ENCODE measurements around the gene CHAF1A.

The CHAF1A gene

DNA sequence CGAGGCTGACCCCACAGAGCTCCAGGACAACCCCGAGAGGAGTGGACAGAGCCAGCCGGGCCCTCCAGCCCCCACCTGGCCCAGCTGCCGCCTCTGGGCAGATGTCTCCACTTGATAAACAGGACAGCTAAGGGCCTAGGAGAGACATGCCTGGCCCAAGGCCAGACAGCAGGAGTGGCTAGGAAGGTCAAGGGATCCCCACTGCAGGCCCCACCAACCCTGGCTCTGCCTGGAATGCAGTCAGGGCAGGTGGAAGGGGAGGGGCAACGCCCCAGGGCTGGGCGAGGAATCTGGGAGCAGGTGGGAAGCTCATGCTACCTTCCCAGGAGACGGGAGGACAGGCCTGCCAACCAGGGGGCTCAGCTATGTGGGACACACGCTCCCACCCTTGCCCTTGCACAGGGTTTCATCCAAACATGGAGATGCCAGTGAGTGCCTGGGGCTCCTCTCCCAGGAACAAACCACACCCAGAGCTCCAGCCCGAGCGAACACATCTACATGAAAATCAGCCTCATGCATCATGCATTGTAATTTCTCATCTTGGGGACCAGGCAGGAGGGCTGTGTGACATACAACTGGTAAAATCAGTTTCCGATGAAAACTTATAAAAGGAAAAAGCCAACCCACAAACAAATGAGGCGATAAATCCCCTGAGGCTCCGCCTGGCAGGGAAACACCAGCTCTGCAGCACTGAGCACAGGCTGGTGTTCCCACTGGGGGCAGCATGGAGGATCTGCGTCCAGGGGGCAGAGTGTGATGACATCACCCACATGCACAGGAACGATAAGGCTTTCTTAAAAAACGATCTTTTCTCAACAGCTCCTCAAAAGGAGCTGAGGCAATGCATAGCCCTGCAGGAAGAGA, 27.0 kb upstream of the CHAF1A start:
- Histone ChIP-seq H3K4me1 (ENCODE audit: control insufficient read depth, insufficient read depth, low read length) (peaks cover 49% of the 10 kb centered on the region), H3K9ac (ENCODE audit: low read length) (peak overlapping the region; percentile 75), H3K4me3 (ENCODE audit: low read depth, low read length) (peak overlapping the region; percentile 10; the same call in 1 of the 2 replicates), H3K27ac (ENCODE audit: low read depth, low read length) (peak overlapping the region; percentile 90), H3K27me3 (ENCODE audit: control insufficient read depth, insufficient read depth, low read length) (no peaks in the 10 kb centered on the region), H3K9me3 (ENCODE audit: control insufficient read depth, insufficient read depth, low read depth, low read length) (no peaks in the 10 kb centered on the region), H3K36me3 (ENCODE audit: control insufficient read depth, insufficient read depth, low read length) (no peaks in the 10 kb centered on the region; the same call in 1 of the 2 replicates)

- H3K4me3 ChIP-seq (ENCODE audit: low read depth, low read length), result no peak overlapping the region
- H3K4me1 ChIP-seq (ENCODE audit: control insufficient read depth, insufficient read depth, low read length), result peaks cover 52% of the 10 kb centered on the region
- peak overlapping the region; percentile 75 for H3K9ac ChIP-seq (ENCODE audit: low read length)
- no peaks in the 10 kb centered on the region; the same call in 1 of the 2 replicates for H3K36me3 ChIP-seq (ENCODE audit: control insufficient read depth, insufficient read depth, low read length)
- H3K27me3 ChIP-seq (ENCODE audit: control insufficient read depth, insufficient read depth, low read length), result no peaks in the 10 kb centered on the region
- no peak overlapping the region for H3K27ac ChIP-seq (ENCODE audit: low read depth, low read length)
- H3K9me3 ChIP-seq (ENCODE audit: control insufficient read depth, insufficient read depth, low read depth, low read length), result no peaks in the 10 kb centered on the region
Observed at GRCh38 chr19:4376028-4376670, 26.3 kb upstream of the CHAF1A start.

- Histone ChIP-seq H3K27ac (ENCODE audit: low read depth, low read length) (no peak overlapping the region), H3K9me3 (ENCODE audit: control insufficient read depth, insufficient read depth, low read depth, low read length) (no peaks in the 10 kb centered on the region), H3K36me3 (ENCODE audit: control insufficient read depth, insufficient read depth, low read length) (no peaks in the 10 kb centered on the region; the same call in 1 of the 2 replicates), H3K4me3 (ENCODE audit: low read depth, low read length) (no peak overlapping the region), H3K4me1 (ENCODE audit: control insufficient read depth, insufficient read depth, low read length) (peaks cover 52% of the 10 kb centered on the region), H3K27me3 (ENCODE audit: control insufficient read depth, insufficient read depth, low read length) (no peaks in the 10 kb centered on the region), H3K9ac (ENCODE audit: low read length) (no peak overlapping the region)
Observed at GRCh38 chr19:4376671-4376990, 25.8 kb upstream of the CHAF1A start.

GRCh38 chr19:4376991-4377781, 25.3 kb upstream of the CHAF1A start:
- peaks cover 52% of the 10 kb centered on the region for H3K4me1 ChIP-seq (ENCODE audit: control insufficient read depth, insufficient read depth, low read length)
- H3K4me3 ChIP-seq (ENCODE audit: low read depth, low read length), result no peak overlapping the region

DNA sequence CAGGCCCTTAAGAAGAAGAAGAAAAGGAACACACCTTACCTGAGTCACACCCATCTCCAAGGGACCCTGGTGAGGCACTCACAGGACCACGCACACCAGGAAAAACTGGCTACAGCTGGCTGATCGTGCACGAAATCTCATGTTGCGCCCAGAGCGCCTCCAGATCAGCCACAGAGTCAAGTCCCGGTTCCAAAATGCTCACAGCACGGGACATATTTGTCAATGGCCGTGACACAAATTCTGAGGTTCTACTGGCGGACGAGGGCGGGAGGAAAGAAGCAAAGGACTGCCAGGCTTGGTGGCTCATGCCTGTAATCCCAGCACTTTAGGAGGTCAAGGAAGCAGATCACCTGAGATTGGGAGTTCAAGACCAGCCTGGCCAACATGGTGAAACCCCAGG, 23.6 kb upstream of the CHAF1A start:
- no peaks in the 10 kb centered on the region for H3K9me3 ChIP-seq (ENCODE audit: control insufficient read depth, insufficient read depth, low read depth, low read length)
- H3K36me3 ChIP-seq (ENCODE audit: control insufficient read depth, insufficient read depth, low read length), result peaks cover 4% of the 10 kb centered on the region
- H3K27ac ChIP-seq (ENCODE audit: low read depth, low read length), result no peak overlapping the region
- H3K4me1 ChIP-seq (ENCODE audit: control insufficient read depth, insufficient read depth, low read length), result peaks cover 50% of the 10 kb centered on the region
- no peak overlapping the region for H3K4me3 ChIP-seq (ENCODE audit: low read depth, low read length)
- no peak overlapping the region for H3K9ac ChIP-seq (ENCODE audit: low read length)
- no peaks in the 10 kb centered on the region for H3K27me3 ChIP-seq (ENCODE audit: control insufficient read depth, insufficient read depth, low read length)

More at GRCh38 chr19:4376991-4377781, 25.3 kb upstream of the CHAF1A start:
- Histone ChIP-seq H3K9ac (ENCODE audit: low read length) (no peak overlapping the region), H3K27ac (ENCODE audit: low read depth, low read length) (no peak overlapping the region), H3K36me3 (ENCODE audit: control insufficient read depth, insufficient read depth, low read length) (no peaks in the 10 kb centered on the region; the same call in 1 of the 2 replicates), H3K9me3 (ENCODE audit: control insufficient read depth, insufficient read depth, low read depth, low read length) (no peaks in the 10 kb centered on the region), H3K27me3 (ENCODE audit: control insufficient read depth, insufficient read depth, low read length) (no peaks in the 10 kb centered on the region)

- Histone ChIP-seq H3K4me3 (ENCODE audit: low read depth, low read length) (no peak overlapping the region), H3K9me3 (ENCODE audit: control insufficient read depth, insufficient read depth, low read depth, low read length) (no peaks in the 10 kb centered on the region), H3K36me3 (ENCODE audit: control insufficient read depth, insufficient read depth, low read length) (peaks cover 7% of the 10 kb centered on the region), H3K27ac (ENCODE audit: low read depth, low read length) (no peak overlapping the region), H3K4me1 (ENCODE audit: control insufficient read depth, insufficient read depth, low read length) (peaks cover 43% of the 10 kb centered on the region), H3K27me3 (ENCODE audit: control insufficient read depth, insufficient read depth, low read length) (no peaks in the 10 kb centered on the region), H3K9ac (ENCODE audit: low read length) (peak overlapping the region; percentile 27)
Observed at GRCh38 chr19:4379383-4380253, 22.8 kb upstream of the CHAF1A start.

DNA sequence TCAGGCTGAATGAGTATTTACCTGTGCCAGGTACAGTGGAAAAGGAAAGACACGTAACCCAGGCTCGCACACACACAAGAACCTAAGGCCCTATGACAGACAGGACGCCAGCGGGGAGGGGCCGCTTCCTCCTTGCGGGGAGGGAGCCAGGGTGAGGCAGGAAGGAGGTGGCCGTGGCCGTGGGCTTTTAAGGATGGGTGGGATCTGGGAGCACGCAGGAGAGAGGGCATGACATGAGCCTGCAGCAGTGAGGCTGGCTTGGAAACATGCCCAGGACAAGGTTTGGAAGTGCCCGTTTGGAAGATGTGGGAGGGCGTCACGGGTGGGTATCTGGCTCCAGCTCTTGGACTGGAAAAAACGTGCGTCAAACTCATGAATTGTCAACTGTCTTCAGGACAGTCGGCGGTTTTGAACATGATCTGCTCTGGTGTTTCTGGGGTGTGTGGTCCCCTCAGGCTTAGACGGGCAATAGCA, 22.1 kb upstream of the CHAF1A start:
- Histone ChIP-seq H3K36me3 (ENCODE audit: control insufficient read depth, insufficient read depth, low read length) (peaks cover 9% of the 10 kb centered on the region), H3K9ac (ENCODE audit: low read length) (peak overlapping the region; percentile 27)

DNA sequence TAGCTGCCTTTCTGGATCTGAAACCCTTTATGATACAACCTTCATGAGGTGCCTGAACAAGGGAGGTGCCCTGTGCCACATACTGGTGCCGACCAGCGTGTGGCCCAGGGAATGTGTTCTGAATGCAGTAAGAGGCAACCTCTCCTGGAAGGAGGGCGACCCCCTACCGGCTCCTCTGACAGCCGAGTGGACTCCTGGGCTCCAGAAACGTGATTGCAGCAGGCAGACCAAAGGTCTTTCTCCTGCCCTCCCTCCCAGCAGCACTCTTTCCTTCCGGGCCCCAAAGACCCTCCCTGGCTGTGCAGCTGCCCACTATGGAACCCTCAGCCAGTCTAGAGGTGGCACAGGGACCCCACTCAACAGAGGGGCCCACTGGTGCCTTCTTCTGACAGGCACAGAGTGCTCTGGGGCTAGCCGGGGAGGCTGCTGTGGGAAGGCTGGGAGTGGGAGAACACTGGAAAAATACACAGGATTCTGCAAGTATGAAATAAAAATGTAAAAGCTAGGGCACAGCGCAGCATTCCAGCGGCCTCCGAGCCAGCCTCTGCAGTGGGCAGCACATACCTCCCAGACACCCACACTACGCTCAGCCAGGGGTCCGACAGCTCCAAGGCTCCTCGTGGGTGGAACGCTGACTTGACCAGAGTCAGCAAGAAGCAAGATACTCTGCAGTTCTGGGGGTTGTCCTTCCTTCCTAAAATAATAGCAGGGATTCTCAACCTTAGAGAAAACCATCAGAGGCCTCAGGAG, 17.0 kb upstream of the CHAF1A start:
- Histone ChIP-seq H3K27me3 (ENCODE audit: control insufficient read depth, insufficient read depth, low read length) (no peaks in the 10 kb centered on the region), H3K36me3 (ENCODE audit: control insufficient read depth, insufficient read depth, low read length) (peaks cover 12% of the 10 kb centered on the region), H3K27ac (ENCODE audit: low read depth, low read length) (no peak overlapping the region), H3K4me1 (ENCODE audit: control insufficient read depth, insufficient read depth, low read length) (peaks cover 14% of the 10 kb centered on the region), H3K9me3 (ENCODE audit: control insufficient read depth, insufficient read depth, low read depth, low read length) (no peaks in the 10 kb centered on the region), H3K9ac (ENCODE audit: low read length) (no peak overlapping the region), H3K4me3 (ENCODE audit: low read depth, low read length) (no peak overlapping the region)

More for the DNA sequence above, 22.1 kb upstream of the CHAF1A start:
- Histone ChIP-seq H3K4me1 (ENCODE audit: control insufficient read depth, insufficient read depth, low read length) (peaks cover 36% of the 10 kb centered on the region), H3K9me3 (ENCODE audit: control insufficient read depth, insufficient read depth, low read depth, low read length) (no peaks in the 10 kb centered on the region), H3K27me3 (ENCODE audit: control insufficient read depth, insufficient read depth, low read length) (no peaks in the 10 kb centered on the region), H3K27ac (ENCODE audit: low read depth, low read length) (no peak overlapping the region), H3K4me3 (ENCODE audit: low read depth, low read length) (no peak overlapping the region)

GRCh38 chr19:4386041-4386782, 16.2 kb upstream of the CHAF1A start:
- no peaks in the 10 kb centered on the region for H3K9me3 ChIP-seq (ENCODE audit: control insufficient read depth, insufficient read depth, low read depth, low read length)
- no peak overlapping the region for H3K4me3 ChIP-seq (ENCODE audit: low read depth, low read length)
- H3K27ac ChIP-seq (ENCODE audit: low read depth, low read length), result no peak overlapping the region
- peaks cover 3% of the 10 kb centered on the region; the same call in 1 of the 2 replicates for H3K27me3 ChIP-seq (ENCODE audit: control insufficient read depth, insufficient read depth, low read length)
- no peak overlapping the region for H3K9ac ChIP-seq (ENCODE audit: low read length)
- H3K4me1 ChIP-seq (ENCODE audit: control insufficient read depth, insufficient read depth, low read length), result peaks cover 18% of the 10 kb centered on the region
- H3K36me3 ChIP-seq (ENCODE audit: control insufficient read depth, insufficient read depth, low read length), result peaks cover 12% of the 10 kb centered on the region
